ENCODE measurements around the gene MYO10.

- no peak for TF ChIP-seq CTCF (IDR thresholded peaks at IDR 0.05; ENCODE audit: extremely low read depth in 1 of 2, insufficient read depth in 1 of 2, low read depth in 1 of 2, low read length in 2 of 2)
- no peak for TF ChIP-seq POLR2A (IDR thresholded peaks at IDR 0.05; ENCODE audit: low read depth, low read length)
- TF ChIP-seq POLR2AphosphoS5 (IDR thresholded peaks at IDR 0.05; ENCODE audit: insufficient read depth, low read depth, low read length), result no peak
- TF ChIP-seq MAX (IDR thresholded peaks at IDR 0.05; ENCODE audit: insufficient read depth, insufficient read length), result no peak
- no peak for TF ChIP-seq FOS (IDR thresholded peaks at IDR 0.05; ENCODE audit: borderline replicate concordance, insufficient read depth, low read length)
- no peak for TF ChIP-seq JUN (IDR thresholded peaks at IDR 0.05; ENCODE audit: borderline replicate concordance, insufficient read depth, insufficient read length, low read depth)
These were observed 108.3 kb downstream of the MYO10 start for GRCh38 chr5:16827755-16828154.
